Neural crest cell (in vitro differentiated cells): ENCODE measurements around the gene UBE2O. TPM values are rescaled to one million over a fixed set of nuclear protein-coding genes. Genes with fewer than 3 reads are reported as not detected.

Experiments
- DNase-seq: peaks from one replicate; pipeline ENCODE4 v3.0.0; 2021; ENCODE audit warnings: low read depth, mixed read lengths, low spot score
- H3K27ac Mint-ChIP-seq: one replicate; pipeline ENCODE4 v1.8.0; 2021; ENCODE audit warnings: mild to moderate bottlenecking, mixed read lengths; ENCODE audit not compliant: unreplicated experiment
- H3K27me3 Mint-ChIP-seq: 2 replicates; pipeline ENCODE4 v1.8.0; 2021; ENCODE audit warnings: low read depth, mild to moderate bottlenecking, mixed read lengths
- H3K36me3 Mint-ChIP-seq: 2 replicates; pipeline ENCODE4 v1.8.0; 2021; ENCODE audit warnings: low read depth, mild to moderate bottlenecking, mixed read lengths
- H3K4me1 Mint-ChIP-seq: 2 replicates; pipeline ENCODE4 v1.8.0; 2021; ENCODE audit warnings: mixed read lengths
- H3K4me3 Mint-ChIP-seq: one replicate; pipeline ENCODE4 v1.8.0; 2021; ENCODE audit warnings: mild to moderate bottlenecking, mixed read lengths
- H3K9me3 Mint-ChIP-seq: 2 replicates; pipeline ENCODE4 v1.8.0; 2021; ENCODE audit warnings: mixed read lengths
- total RNA-seq: library from RNA; stranded (reverse); gene quantifications from 2 replicates; pipeline ENCODE4 v1.2.1, GENCODE V29; 2021
- TF ChIP-seq, protein P1 (sequence below): fragments of 200-600 bp; sonication (generic); conservative IDR thresholded peaks from 2 replicates; pipeline ENCODE4 v1.5.0; 2021; ENCODE audit warnings: antibody characterized with exemption, mild to moderate bottlenecking

Gene UBE2O
- total RNA-seq, 1 donor from 2014 or later = 71.4 TPM

DNA sequence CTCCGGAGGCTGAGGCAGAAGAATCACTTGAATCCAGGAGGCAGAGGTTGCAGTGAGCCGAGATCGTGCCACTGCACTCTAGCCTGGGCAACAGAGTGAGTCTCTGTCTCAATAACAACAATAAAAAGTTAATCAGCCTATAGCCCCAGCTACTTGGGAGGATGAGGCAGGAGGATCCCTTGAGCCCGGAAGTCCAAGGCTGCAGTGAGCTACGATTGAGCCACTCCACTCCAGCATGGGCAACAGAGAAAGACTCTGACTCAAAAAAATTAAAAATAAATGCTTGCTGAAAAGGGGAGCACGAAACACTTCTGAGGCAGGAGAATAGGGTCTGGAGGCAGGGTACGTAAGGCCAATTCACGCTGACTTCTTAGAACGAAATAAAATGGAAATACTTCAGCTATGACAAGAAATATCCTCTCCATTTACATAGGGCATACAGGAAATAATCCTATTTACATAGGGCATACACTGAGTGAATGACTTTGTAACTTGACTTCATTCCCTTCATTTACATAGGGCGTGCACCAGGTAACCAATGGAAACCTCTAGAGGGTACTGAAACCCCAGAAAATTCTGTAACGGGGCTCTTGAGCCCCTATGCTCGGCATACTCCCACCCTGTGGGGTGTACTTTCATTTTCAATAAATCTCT, 96.0 kb downstream of the UBE2O start:
- Mint-ChIP-seq H3K4me1 (peaks cover 35% of the 10 kb centered on the region), H3K27ac (no peak overlapping the region), H3K4me3 (peak overlapping the region; percentile 40), H3K9me3 (no peaks in the 10 kb centered on the region), H3K36me3 (peaks cover 4% of the 10 kb centered on the region), H3K27me3 (no peaks in the 10 kb centered on the region)
- DNase-seq = no peak
- TF ChIP-seq, protein P1, sequence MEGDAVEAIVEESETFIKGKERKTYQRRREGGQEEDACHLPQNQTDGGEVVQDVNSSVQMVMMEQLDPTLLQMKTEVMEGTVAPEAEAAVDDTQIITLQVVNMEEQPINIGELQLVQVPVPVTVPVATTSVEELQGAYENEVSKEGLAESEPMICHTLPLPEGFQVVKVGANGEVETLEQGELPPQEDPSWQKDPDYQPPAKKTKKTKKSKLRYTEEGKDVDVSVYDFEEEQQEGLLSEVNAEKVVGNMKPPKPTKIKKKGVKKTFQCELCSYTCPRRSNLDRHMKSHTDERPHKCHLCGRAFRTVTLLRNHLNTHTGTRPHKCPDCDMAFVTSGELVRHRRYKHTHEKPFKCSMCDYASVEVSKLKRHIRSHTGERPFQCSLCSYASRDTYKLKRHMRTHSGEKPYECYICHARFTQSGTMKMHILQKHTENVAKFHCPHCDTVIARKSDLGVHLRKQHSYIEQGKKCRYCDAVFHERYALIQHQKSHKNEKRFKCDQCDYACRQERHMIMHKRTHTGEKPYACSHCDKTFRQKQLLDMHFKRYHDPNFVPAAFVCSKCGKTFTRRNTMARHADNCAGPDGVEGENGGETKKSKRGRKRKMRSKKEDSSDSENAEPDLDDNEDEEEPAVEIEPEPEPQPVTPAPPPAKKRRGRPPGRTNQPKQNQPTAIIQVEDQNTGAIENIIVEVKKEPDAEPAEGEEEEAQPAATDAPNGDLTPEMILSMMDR = no peak

DNA sequence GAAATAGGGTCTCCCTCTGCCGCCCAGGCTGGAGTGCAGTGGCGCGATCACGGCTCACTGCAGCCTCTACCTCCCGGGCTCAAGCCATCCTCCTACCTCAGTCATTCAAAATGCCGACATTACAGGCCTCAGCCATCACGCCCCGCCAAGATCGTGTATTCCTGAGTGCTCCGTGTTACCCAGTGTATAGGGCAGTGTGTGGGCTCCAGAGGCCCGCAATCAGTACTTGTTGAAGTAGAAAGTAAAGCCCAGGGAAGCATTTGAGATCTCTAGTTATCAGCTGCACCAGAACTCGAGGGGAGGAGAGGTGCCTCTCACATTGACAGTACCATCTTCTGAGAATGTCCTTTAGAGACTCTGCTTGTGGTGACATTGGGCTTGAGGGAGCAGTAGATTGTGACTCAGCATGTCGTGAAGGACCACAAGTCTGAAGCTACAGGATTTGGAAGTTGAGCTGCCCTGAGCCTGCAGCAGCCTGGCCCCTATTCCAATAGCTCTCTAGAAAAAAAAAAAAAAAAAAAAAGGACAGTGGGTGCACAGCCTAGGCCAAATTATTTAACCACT, 98.1 kb downstream of the UBE2O start:
- Mint-ChIP-seq H3K27me3 (no peaks in the 10 kb centered on the region), H3K9me3 (no peaks in the 10 kb centered on the region), H3K4me1 (peaks cover 27% of the 10 kb centered on the region), H3K4me3 (peak overlapping the region; percentile 96), H3K36me3 (peaks cover 4% of the 10 kb centered on the region), H3K27ac (no peak overlapping the region)
- no peak for DNase-seq
- TF ChIP-seq, protein P1 = no peak

DNA sequence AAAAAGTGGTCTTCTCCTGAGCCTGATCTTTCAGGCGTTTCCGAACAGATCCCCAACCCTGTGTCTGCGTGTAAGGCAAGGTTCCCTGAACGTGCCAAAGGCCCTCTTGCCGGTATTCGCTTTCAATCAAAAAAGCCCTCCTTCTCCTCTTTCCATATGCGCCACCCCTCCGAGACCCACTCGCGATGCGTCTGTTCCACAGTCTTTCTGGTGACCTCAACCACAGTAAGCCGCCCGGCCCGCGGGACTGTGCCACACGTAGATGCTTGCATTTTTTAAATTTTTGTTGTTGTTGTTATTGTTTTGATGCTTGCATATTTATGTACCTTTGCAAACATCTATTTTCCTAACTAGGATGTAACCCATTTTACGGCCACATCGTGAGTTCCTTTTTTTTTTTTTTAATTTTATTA, 98.6 kb downstream of the UBE2O start:
- peak overlapping the region; percentile 100 for H3K27ac Mint-ChIP-seq
- no peak for DNase-seq
- peaks cover 4% of the 10 kb centered on the region for H3K36me3 Mint-ChIP-seq
- no peaks in the 10 kb centered on the region for H3K9me3 Mint-ChIP-seq
- peaks cover 27% of the 10 kb centered on the region for H3K4me1 Mint-ChIP-seq
- no peaks in the 10 kb centered on the region for H3K27me3 Mint-ChIP-seq
- TF ChIP-seq, protein P1 = no peak
- H3K4me3 Mint-ChIP-seq = peak overlapping the region; percentile 96

DNA sequence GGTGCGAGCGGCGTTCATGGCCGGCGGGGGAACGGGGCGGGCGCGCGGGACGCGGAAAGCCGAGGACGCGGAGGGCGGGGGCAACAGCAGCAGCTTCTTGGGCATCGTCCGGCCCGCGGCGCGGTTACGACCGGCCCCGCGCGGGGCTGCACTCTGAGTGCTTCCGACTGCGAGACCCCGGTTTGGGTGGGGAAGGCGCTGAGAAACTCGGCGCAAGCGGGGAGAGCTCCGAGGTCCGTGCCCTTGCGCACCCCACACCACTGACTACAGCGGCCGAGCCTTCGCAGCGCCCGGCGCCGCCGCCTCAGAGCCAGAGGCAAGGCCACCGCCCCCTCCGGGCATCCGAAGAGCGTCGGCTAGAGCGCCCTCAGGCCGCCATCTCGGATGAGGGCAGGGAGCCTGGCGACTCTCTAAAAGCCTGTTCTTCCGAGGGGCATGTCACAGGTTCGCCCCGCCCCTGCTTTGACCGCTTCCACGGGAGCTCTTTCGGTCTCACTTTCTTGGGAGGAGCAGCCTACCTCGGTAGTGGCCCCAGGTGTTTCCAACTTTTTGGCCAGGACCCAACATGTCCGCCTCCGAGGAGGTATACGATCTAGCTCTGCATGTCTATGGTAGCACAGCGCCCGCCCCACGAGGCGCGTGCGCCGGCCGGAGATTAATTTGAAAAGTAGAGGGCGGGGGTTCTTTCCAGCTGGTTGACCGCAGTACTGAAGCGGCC, 99.2 kb downstream of the UBE2O start, which contains the start of gene PRPSAP1:
Gene PRPSAP1, minus strand, starts transcription at position 318 of the 718 bp plus-strand sequence. Its CDS starts 213 bp downstream, at position 105.
- peak; percentile 85 for DNase-seq
- TF ChIP-seq, protein P1 = peak; percentile 28

DNA sequence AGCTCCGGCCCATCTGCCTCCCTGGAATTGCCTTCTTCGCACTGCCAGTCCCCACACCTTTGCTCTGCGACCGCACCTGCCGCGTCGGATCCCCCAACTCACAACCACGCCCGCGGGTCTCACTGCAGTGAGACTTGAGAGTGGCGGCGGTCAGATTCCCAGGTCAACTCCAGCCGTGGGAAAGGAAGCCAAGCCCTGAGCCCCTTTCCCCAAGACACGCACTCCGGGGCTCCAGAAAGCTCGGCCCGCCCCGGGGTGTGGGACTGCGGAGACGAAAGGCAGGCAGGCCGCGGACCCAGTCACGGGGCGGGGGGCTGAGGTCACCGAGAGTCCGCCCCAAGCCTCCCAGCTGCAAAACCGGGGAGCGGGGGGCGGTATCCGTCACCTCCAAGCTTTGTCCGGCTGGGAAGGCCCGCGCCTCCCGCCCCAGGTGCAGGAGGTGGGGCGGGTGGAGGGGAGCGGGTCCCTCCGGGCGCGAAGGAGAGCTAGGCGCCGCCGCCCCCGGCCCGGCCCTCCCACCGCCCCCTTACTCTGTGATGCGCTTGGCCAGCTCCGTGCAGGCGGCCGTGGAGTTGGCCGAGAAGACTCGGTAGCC, 99.9 kb downstream of the UBE2O start:
- no peak for DNase-seq
- Mint-ChIP-seq H3K4me3 (peak overlapping the region; percentile 98), H3K27ac (peak overlapping the region; percentile 90), H3K4me1 (peaks cover 27% of the 10 kb centered on the region), H3K27me3 (no peaks in the 10 kb centered on the region), H3K9me3 (no peaks in the 10 kb centered on the region), H3K36me3 (peaks cover 4% of the 10 kb centered on the region)
- TF ChIP-seq, protein P1 = no peak

More for the DNA sequence above, 99.2 kb downstream of the UBE2O start, which contains the start of gene PRPSAP1:
- Mint-ChIP-seq H3K36me3 (peaks cover 4% of the 10 kb centered on the region), H3K27ac (peak within 1 kb of the TSS; percentile 100), H3K9me3 (no peaks in the 10 kb centered on the region), H3K4me3 (peak within 1 kb of the TSS; percentile 98), H3K4me1 (peaks cover 27% of the 10 kb centered on the region), H3K27me3 (no peaks in the 10 kb centered on the region)
